NB4 (cell line): Measurements from ENCODE around the gene BRSK2.

ENCODE experiments used
- DNase-seq: peaks from one replicate; pipeline ENCODE4 v3.0.0; 2010; ENCODE audit warnings: low read depth
- H3K4me3 ChIP-seq: one replicate; pipeline ENCODE4 v1.5.1; 2011; ENCODE audit warnings: mild to moderate bottlenecking, low read depth, low read length, moderate library complexity
- CTCF ChIP-seq: IDR thresholded peaks from one replicate; pipeline ENCODE4 v1.5.1; 2012; ENCODE audit warnings: low read depth, low read length
- MAX ChIP-seq: IDR thresholded peaks from 2 replicates; pipeline ENCODE4 v1.6.1; 2011; ENCODE audit warnings: low read depth, low read length
- MYC ChIP-seq: IDR thresholded peaks from 2 replicates; pipeline ENCODE4 v1.6.1; 2011; ENCODE audit warnings: low read depth, low read length
- POLR2A ChIP-seq: IDR thresholded peaks from 2 replicates; pipeline ENCODE4 v1.6.1; 2011; ENCODE audit warnings: mild to moderate bottlenecking; ENCODE audit not compliant: insufficient read length; ENCODE audit errors: extremely low read depth

BRSK2 gene

GRCh38 chr11:1481483-1481825 is 91.7 kb downstream of the BRSK2 start:
- no peak for TF ChIP-seq MAX
- no peak for DNase-seq
- no peak overlapping the region for H3K4me3 ChIP-seq

- DNase-seq: no peak
- TF ChIP-seq CTCF (no peak), POLR2A (no peak), MYC (no peak), MAX (no peak)
- no peak overlapping the region for H3K4me3 ChIP-seq
These were observed 92.2 kb downstream of the BRSK2 start for GRCh38 chr11:1481861-1482441.

GRCh38 chr11:1482581-1483444 is 93.1 kb downstream of the BRSK2 start:
- peak; percentile 12 for TF ChIP-seq CTCF
- no peak for TF ChIP-seq POLR2A
- TF ChIP-seq MYC: no peak
- TF ChIP-seq MAX: no peak
- no peak overlapping the region for H3K4me3 ChIP-seq
- no peak for DNase-seq

GRCh38 chr11:1483445-1483961 is 93.8 kb downstream of the BRSK2 start:
- H3K4me3 ChIP-seq: no peak overlapping the region
- DNase-seq: no peak
- TF ChIP-seq MYC: no peak
- no peak for TF ChIP-seq MAX
- TF ChIP-seq POLR2A: no peak
- no peak for TF ChIP-seq CTCF

- DNase-seq: no peak
- TF ChIP-seq MAX (no peak), MYC (no peak), POLR2A (no peak), CTCF (no peak)
- H3K4me3 ChIP-seq: no peak overlapping the region
These were observed 94.4 kb downstream of the BRSK2 start for GRCh38 chr11:1484061-1484671.
